Loucy (cell line): Measurements from ENCODE around the gene DDIT4.
"Not testable (repeated sequence)": the region's sequence is repeated elsewhere in the genome, so short reads cannot be mapped to it uniquely, and the experiment has no call there.

Source experiments
- H2AFZ ChIP-seq: fragments of 200-600 bp; sonication (generic); 2 replicates; pipeline ENCODE4 v1.6.0; 2016; ENCODE audit warnings: antibody characterized with exemption, mild to moderate bottlenecking, low read length, moderate library complexity
- H3F3A ChIP-seq: fragments of 200-600 bp; 2 replicates; pipeline ENCODE4 v1.6.0; 2016; ENCODE audit warnings: antibody characterized with exemption, low read depth, mild to moderate bottlenecking
- H3K27me3 ChIP-seq: fragments of 200-600 bp; sonication (generic); 2 replicates; pipeline ENCODE4 v1.6.1; 2014; ENCODE audit warnings: low read length, mild to moderate bottlenecking; ENCODE audit not compliant: insufficient read depth, poor library complexity, severe bottlenecking
- H3K36me3 ChIP-seq: fragments of 200-600 bp; sonication (generic); 2 replicates; pipeline ENCODE4 v1.6.1; 2016; ENCODE audit warnings: low read length; ENCODE audit not compliant: insufficient read depth
- H3K4me1 ChIP-seq: fragments of 200-600 bp; sonication (generic); 2 replicates; pipeline ENCODE4 v1.5.1; 2014; ENCODE audit warnings: low read length, mild to moderate bottlenecking; ENCODE audit not compliant: insufficient read depth, poor library complexity, severe bottlenecking
- H3K4me2 ChIP-seq: fragments of 200-600 bp; sonication (generic); 2 replicates; pipeline ENCODE4 v1.6.0; 2014; ENCODE audit warnings: antibody characterized with exemption, low read length, low read depth, mild to moderate bottlenecking; ENCODE audit not compliant: poor library complexity, severe bottlenecking
- H3K4me3 ChIP-seq: fragments of 200-600 bp; sonication (generic); 2 replicates; pipeline ENCODE4 v1.5.1; 2014; ENCODE audit warnings: low read length, mild to moderate bottlenecking, mixed read lengths; ENCODE audit not compliant: poor library complexity, severe bottlenecking
- H3K79me2 ChIP-seq: fragments of 200-600 bp; sonication (generic); 2 replicates; pipeline ENCODE4 v1.6.1; 2014; ENCODE audit warnings: low read length; ENCODE audit not compliant: insufficient read depth
- H3K9ac ChIP-seq: fragments of 200-600 bp; sonication (generic); 2 replicates; pipeline ENCODE4 v1.6.0; 2014; ENCODE audit warnings: mild to moderate bottlenecking, low read depth, low read length, moderate library complexity; ENCODE audit not compliant: poor library complexity, severe bottlenecking
- H3K9me2 ChIP-seq: fragments of 200-600 bp; sonication (generic); replicated peaks from 2 replicates; pipeline ENCODE4 v1.6.1; 2016; ENCODE audit warnings: low read depth, low read length, mixed read lengths
- H3K9me3 ChIP-seq: fragments of 200-600 bp; sonication (generic); 2 replicates; pipeline ENCODE4 v1.6.1; 2014; ENCODE audit warnings: mild to moderate bottlenecking, antibody characterized with exemption, low read length, low read depth; ENCODE audit not compliant: insufficient read depth
- H4K20me1 ChIP-seq: fragments of 200-600 bp; sonication (generic); 2 replicates; pipeline ENCODE4 v1.6.0; 2014; ENCODE audit warnings: antibody characterized with exemption, low read length, mild to moderate bottlenecking; ENCODE audit not compliant: insufficient read depth, poor library complexity, severe bottlenecking
- EZH2phosphoT487 ChIP-seq: fragments of 200-600 bp; IDR thresholded peaks from 2 replicates; pipeline ENCODE4 v1.6.1; 2018; ENCODE audit warnings: antibody characterized with exemption, mild to moderate bottlenecking, moderate library complexity, borderline replicate concordance
- TF ChIP-seq, protein P1 (sequence below): fragments of 200-600 bp; sonication (generic); conservative IDR thresholded peaks from 2 replicates; pipeline ENCODE4 v1.5.1; 2014; ENCODE audit warnings: mild to moderate bottlenecking, antibody characterized with exemption, low read length

Gene DDIT4

DNA sequence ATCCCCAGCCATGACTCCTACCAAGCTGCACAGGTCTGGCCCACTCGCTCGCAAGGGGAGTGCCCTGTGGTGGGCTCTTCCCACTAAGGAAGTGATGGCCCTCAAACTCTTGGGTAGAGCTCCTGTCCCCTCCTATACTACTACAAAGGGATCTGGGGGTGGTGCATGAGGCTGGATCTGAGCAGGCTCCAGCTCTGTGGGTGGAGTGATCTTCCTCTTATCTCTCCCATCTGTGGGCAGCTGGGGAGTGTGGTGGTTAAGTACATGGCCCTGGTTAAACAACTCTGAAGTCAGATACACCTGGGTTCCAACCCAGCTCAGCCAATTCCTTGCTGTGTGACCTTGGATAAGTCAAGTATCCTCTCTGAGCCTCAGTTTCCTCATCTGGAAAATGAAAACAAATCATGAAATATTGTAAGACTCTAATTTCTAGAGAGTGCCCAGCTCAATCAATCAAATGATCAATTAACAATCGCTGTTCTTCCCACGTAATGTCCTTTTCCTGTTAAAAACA is 17.4 kb downstream of the DDIT4 start:
- Histone ChIP-seq H3K79me2 (peaks cover 5% of the 10 kb centered on the region; the same call in 1 of the 2 replicates), H3K4me2 (peak overlapping the region; percentile 36), H2AFZ (no peak overlapping the region), H3K4me3 (no peak overlapping the region), H3K27me3 (no peaks in the 10 kb centered on the region), H3K9me3 (no peaks in the 10 kb centered on the region), H3K4me1 (peaks cover 50% of the 10 kb centered on the region), H4K20me1 (no peaks in the 10 kb centered on the region), H3K36me3 (no peaks in the 10 kb centered on the region), H3K9me2 (no peaks in the 10 kb centered on the region), H3F3A (no peaks in the 10 kb centered on the region), H3K9ac (no peak overlapping the region)
- TF ChIP-seq, protein P1, sequence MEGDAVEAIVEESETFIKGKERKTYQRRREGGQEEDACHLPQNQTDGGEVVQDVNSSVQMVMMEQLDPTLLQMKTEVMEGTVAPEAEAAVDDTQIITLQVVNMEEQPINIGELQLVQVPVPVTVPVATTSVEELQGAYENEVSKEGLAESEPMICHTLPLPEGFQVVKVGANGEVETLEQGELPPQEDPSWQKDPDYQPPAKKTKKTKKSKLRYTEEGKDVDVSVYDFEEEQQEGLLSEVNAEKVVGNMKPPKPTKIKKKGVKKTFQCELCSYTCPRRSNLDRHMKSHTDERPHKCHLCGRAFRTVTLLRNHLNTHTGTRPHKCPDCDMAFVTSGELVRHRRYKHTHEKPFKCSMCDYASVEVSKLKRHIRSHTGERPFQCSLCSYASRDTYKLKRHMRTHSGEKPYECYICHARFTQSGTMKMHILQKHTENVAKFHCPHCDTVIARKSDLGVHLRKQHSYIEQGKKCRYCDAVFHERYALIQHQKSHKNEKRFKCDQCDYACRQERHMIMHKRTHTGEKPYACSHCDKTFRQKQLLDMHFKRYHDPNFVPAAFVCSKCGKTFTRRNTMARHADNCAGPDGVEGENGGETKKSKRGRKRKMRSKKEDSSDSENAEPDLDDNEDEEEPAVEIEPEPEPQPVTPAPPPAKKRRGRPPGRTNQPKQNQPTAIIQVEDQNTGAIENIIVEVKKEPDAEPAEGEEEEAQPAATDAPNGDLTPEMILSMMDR = no peak
- TF ChIP-seq EZH2phosphoT487 = no peak

DNA sequence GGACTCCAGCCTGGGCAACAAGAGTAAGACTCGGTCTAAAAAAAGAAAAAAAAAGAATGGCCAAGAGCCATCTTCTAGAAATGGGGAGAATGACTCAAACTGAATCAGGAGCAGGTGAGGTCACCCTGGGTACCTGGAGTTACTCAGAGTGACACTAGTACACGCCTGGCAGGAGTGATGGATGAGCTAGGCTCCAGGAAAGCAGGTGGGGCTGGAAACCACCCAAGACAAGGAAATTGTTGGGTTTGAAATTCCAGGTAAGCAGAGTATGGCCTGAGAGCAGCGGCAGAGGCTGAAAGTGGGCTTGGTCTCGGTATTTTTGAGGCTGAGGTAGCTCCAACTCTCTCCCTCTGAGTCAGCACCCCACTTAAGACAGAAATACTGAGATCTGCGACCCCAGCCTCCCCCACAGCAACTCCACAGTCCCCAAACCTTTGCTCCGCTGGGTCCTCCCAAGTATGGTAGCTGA is 18.5 kb downstream of the DDIT4 start:
- Histone ChIP-seq H3F3A (no peaks in the 10 kb centered on the region), H3K4me1 (peaks cover 55% of the 10 kb centered on the region), H3K9ac (no peak overlapping the region), H3K27me3 (no peaks in the 10 kb centered on the region), H3K36me3 (no peaks in the 10 kb centered on the region), H2AFZ (no peak overlapping the region), H3K9me2 (no peaks in the 10 kb centered on the region), H3K79me2 (peaks cover 6% of the 10 kb centered on the region; the same call in 1 of the 2 replicates), H4K20me1 (no peaks in the 10 kb centered on the region), H3K4me2 (no peak overlapping the region), H3K4me3 (no peak overlapping the region), H3K9me3 (no peaks in the 10 kb centered on the region)
- TF ChIP-seq EZH2phosphoT487 = no peak
- TF ChIP-seq, protein P1 = no peak

DNA sequence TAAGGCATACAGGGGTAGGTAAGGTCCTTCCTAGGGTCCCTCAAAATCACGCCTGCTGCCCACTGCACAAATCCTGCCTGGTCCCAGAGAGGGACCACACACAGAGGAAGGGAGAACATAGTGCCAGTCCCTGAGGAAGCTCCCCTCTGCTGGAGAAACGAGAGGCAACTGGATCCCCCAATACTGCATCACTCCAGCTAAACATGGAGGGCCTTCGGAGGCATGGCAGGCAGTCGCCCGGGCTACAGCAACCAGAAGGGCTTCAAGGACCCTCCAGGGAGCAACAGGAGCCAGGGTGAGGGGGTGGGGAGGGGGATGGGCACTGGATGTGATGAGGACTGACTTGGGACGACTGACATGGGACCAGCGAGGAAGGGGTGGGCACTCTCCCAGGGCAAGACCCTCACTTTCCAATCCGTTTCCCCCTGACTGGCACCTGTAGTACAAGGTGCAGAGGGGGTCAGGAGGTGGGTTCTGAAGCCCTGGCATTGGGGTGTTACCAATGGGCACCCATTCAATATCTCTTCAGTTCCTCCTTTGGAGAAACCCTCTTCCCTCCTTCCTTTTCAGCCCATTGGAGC is 21.7 kb downstream of the DDIT4 start:
- TF ChIP-seq, protein P1 = no peak
- TF ChIP-seq EZH2phosphoT487 = no peak
- Histone ChIP-seq H3K4me2 (peak overlapping the region; percentile 66), H3K27me3 (no peaks in the 10 kb centered on the region), H3K79me2 (peaks cover 6% of the 10 kb centered on the region; the same call in 1 of the 2 replicates), H2AFZ (no peak overlapping the region), H3K4me1 (peaks cover 73% of the 10 kb centered on the region), H3K9ac (peak overlapping the region; percentile 72), H3K4me3 (peak overlapping the region; percentile 15), H3F3A (no peaks in the 10 kb centered on the region), H4K20me1 (no peaks in the 10 kb centered on the region), H3K36me3 (no peaks in the 10 kb centered on the region), H3K9me3 (no peaks in the 10 kb centered on the region), H3K9me2 (no peaks in the 10 kb centered on the region)

DNA sequence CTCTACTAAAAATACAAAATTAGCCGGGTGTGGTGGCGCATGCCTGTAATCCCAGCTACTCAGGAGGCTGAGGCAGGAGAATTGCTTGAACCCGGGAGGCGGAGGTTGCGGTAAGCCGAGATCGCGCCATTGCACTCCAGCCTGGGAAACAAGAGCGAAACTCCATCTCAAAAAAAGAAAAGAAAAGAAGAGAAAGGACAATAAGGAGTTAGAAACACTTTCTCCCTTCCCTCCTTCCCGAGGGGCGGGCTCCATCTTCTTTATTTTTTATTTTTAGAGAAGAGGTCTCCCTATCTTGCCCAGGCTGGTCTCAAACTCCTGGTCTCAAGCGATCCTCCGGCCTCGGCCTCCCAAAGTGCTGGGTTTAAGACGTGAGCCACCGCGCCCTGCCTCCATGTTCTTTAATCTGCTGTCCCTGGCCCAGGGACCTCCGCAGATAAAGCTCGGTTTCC is 23.1 kb downstream of the DDIT4 start:
- H3K9ac ChIP-seq = peak overlapping the region; percentile 72
- H3K4me1 ChIP-seq = peaks cover 67% of the 10 kb centered on the region
- not testable (repeated sequence) for H2AFZ ChIP-seq, H3F3A ChIP-seq, H4K20me1 ChIP-seq, H3K79me2 ChIP-seq, H3K9me3 ChIP-seq, H3K27me3 ChIP-seq, H3K9me2 ChIP-seq, H3K36me3 ChIP-seq
- peak overlapping the region; percentile 66 for H3K4me2 ChIP-seq
- H3K4me3 ChIP-seq = peak overlapping the region; percentile 61
